GM19328 (cell line): ENCODE data around the gene SPDYE4.

ENCODE experiments used
- ATAC-seq: cut with Tn5 transposase; IDR thresholded peaks from one replicate; pipeline ENCODE4 v1.9.1; 2021; ENCODE audit warnings: mild to moderate bottlenecking, moderate library complexity; ENCODE audit not compliant: unreplicated experiment

Gene SPDYE4

DNA sequence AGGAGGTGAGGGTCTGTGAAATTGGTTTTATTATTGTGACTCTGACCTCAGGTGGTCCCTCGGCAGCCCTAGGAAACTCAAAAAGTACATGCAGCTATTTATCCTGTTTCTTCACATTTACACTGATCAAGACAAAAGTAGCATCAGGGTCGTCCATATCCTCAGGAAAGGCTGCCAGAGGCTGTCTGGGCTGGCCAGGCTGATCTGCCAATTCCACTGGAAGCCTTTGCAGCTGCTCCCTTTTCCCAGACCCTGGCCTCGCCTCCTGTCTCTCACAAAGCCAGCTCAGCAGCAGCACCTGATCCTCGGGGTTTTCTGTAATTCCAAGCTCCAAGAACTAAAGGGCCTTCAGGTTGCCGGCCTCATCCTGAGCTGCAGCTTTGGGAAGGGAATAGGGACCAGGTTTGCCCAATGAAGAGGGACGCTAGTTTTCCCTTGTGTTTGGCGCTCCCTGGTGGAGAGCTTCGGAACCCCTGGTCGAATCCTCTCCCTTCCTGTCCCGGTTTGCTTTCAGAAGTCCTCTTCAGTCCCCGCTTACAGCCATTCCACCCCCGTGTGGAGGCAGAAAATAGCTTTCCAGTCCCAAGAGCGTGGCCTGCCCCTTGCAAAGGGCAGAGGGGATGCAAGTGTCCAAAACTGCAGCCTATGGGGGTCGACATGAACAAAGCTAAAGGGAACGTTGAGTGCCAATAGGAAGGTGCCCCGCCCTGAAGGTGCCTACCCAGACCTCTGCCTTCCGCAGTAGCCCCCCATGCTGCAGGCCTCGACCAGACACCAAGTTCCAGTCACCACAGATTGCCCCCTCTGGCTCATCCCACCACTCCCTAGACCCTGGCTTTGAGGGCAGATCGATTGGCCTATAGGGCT is 27.4 kb upstream of the SPDYE4 start:
- ATAC-seq, result no peak

DNA sequence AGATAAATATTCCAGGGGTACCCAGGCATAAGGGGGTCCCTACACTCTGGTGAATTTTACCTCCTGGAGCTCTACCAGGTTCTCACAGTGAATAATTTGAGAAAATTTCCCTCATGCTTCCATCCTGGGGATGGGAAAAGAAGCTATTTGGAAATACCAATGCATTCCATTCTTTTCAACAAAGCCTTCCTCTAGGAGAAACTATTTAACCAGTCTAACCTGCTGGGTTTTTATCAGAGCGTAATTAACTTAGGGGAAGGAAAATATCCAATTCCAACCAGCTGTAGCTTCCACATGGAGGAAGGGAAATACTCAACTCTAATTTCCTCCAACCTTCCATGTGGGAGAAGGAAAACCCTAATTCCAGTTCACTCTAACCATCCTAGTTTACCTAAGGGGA is 23.8 kb upstream of the SPDYE4 start:
- no peak for ATAC-seq

DNA sequence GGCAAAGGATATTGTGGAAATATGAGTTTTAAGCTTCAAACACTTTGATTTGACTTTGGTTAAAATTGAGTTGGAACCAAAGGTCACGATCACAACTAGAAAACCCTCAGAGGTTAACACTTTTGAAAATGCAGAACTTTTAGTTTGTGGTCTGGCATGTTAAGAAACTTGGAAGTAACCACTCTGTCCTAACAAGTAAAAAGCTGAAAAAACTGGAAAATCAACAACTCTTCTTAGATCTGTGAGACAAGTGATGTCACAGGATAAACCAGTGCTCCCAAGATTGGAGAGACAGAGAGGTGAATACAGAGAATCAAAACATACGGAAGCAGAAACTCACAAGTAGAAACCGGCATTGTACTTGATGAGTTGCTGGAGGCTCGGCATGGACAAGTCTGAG is 23.4 kb upstream of the SPDYE4 start:
- no peak for ATAC-seq

DNA sequence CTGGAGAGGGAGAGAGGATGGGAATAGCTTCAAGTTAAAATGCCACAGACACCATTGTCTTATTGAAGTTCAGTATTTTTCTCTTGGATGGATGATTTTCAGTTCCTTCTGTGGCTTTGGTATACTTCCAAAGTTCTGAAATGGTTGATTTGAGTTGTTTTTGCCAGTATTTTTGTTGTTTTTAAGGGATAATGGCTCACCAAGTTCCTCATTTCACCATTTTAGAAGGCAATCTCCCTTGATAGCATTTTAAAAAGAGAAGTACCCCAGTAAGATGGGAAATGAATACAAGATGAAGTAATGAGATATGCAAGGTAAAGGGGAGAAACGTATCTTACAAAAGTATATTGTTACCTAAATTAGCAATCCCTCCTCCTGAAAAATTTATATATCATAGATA is 18.5 kb upstream of the SPDYE4 start:
- no peak for ATAC-seq

DNA sequence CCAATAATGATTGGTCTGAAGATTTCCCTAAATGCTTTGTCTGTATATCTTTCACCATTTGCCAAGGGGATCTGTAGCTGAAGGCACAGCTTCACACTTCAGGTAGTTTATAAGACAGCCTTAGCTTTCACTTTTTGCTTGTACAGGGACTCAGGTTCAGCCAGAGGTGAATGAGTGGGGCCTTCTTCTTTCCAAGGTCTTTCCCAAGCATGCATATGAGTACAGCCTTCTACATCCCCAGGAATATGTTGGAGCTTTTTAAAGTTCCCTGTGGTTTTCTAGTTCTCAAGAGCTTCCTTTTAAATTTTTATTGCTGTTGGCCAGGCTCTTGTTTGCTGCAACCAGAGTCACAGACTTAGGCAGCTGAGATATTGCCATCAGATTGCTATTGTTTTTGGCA is 17.9 kb upstream of the SPDYE4 start:
- no peak for ATAC-seq

DNA sequence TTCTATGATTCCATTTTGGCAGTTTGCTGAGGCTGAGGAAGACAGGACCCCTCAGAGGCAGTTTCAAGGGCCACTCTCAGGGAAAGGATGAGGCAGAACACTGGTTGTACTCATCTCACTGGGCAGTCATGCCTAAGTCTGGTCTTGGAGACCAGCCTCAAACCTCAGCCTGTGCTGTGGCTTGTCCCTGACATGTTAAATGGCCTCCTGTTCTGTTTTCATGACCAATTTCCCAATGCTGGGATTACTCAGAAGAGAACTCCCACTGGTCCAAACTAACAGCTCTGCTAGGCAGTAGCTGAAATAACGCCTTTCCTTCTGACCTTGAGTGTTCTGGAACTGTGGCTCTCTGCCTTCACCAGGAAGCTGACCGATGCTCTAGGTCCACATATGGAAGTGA is 8.4 kb upstream of the SPDYE4 start:
- ATAC-seq, result no peak

DNA sequence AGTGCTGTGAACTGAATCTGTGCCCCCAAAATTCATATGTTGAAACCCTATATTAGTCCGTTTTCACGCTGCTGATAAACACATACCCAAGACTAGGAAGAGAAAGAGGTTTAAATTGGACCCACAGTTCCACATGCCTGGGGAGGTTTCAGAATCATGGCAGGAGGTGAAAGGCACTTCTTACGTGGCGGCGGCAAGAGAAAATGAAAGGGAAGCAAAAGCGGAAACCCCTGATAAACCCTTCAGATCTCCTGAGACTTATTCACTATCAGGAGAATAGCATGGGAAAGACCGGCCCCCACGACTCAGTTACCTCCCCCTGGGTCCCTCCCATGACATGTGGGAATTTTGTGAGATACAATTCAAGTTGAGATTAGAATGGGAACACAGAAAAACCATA is 3.7 kb upstream of the SPDYE4 start:
- no peak for ATAC-seq

DNA sequence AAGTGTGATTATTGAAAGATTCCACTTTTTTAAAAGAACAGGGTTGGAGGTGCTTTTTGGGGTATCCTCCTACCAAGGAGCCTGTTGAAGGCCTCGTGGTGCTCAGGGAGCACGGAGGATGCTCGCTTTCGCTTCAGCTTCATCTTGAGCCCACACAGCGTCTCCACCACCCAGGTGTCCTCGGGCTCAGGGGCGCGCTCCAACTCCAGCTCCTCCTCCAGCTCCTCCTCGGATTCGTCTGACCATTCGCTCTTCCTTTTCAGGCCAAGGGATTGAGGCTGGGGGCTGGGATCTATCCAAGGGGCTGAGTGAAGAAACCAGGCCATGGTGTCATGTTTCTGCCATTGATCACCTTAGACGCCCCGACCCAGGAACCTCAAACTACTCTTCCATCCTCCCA is 1.2 kb downstream of the SPDYE4 start:
- ATAC-seq, result no peak

DNA sequence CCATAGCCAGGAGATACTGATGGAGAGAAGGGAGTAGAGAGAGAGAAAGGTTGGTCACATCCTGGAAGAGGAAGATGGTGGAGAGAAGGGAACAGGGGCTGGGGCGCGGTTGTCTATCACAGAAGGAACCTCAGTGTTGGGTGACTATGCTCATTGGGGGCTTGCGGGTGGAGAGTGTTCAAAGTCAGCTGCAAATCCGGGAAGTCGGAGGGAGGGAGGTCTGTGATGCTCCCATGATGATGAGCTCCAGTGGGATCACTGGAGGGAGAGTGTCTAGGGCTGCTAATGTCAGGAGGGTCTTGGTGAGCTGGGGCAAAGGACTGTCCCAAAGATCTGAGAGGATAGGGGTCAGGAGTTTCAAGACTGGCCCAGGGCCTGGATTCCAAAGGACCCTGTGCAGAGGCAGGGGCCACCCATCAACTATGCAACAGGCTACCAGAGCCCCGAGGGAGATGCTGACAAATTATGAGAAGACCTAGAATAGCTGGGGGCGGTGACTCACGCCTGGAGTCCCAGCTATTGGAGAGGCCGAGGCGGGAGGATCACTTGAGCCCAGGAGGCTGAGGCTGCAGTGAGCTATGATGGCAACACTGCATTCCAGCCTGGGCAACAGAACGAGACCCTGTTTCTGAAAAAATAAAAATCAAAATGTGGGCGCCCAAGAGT is 2.6 kb downstream of the SPDYE4 start:
- ATAC-seq, result no peak

DNA sequence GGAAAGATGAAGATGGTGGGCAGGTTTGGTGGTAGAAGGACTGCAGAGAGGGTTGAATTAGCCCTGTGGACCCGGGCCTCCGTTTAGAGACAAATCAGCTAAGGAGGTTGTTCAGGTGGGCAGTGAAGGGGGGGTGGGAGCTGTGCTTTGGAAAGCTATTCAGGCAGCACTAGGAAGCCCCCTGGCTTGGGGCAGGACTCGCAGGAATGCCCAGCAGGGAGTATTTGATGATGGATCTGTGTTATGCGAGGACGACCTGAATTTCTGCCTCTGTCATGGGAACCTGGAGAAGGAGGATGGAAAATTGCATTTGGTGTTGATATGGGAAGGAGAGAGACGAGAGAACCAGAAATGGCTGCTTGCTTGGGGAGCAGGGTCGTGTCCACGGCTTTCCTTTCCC is 3.5 kb downstream of the SPDYE4 start:
- ATAC-seq, result no peak

DNA sequence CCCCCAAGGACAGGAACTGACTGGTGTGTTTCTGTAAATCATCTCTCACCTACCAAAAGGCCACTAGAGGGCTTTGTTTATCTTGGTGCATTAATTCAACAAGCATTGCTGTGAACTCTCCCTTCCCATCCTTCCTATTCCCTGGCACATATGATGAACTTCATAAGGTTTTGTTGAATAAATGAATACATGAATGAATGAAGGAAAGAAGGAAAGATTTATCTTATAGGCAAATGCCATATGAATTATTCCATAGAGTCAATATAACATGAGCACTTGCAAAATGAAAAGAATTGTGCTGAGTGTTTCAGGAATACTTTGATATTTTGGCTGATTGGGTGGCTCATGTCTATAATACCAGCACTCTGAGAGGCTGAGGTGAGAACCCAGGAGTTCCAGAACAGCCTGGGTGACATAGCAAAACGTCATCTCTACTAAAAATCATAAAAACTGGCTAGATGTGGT is 4.3 kb downstream of the SPDYE4 start:
- ATAC-seq, result no peak

DNA sequence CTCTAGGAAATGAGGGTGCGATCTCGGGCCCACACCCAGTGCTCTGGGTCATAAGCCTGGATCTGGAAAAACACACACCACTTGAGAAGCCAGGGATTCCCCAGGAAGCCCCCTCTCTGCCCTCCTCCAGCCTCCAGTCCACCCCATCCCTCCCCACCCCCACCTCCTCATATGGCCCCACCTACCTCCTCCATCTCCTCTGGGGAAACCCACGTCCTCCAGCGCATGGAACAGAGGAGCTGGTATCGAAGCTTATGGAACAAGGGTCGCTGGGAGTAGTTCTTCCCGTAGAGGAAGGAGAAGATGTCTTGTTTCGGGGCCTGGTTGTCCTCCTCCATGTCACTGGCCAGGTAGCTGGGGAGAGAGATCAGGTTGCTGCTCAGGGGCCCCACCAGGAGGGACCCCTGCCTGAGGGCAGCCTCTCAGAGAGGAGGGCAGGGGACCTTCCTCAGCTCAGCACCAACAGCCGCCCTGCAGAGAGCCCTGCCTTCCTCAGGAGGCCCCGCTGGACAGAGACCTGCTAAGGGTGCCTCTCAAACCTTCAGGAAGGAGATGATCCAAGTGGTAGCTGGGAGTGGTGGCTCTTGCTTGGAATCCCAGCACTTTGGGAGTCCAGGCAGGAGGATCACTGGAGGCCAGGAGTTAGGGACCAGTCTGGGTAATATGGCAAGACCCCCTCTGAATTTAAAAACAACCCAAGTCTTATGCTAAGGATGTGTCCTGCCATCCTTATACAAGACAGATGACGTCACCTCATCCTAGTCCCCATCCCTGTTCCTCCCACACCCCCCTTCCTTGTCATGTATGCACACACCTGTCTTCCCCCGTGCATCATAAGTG is 5.0 kb downstream of the SPDYE4 start:
- ATAC-seq, result no peak

DNA sequence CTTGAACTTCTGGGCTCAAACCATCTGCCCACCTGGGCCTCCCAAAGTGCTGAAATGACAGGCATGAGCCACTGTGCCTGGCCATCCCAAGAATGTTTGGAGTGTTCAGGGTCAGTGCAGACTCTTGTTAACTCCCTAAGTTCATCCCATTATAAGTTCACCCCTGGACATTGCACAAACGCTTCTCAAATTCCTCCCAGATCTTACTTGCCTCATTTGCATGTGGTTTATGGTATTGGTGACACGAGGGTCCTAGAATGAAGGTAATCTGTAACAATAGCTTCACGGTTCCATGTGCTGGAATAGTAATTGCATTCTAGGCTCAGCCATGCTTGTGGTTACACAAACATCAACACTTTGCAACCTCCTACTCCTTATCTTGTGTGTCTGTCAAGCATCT is 8.7 kb downstream of the SPDYE4 start:
- ATAC-seq, result no peak

DNA sequence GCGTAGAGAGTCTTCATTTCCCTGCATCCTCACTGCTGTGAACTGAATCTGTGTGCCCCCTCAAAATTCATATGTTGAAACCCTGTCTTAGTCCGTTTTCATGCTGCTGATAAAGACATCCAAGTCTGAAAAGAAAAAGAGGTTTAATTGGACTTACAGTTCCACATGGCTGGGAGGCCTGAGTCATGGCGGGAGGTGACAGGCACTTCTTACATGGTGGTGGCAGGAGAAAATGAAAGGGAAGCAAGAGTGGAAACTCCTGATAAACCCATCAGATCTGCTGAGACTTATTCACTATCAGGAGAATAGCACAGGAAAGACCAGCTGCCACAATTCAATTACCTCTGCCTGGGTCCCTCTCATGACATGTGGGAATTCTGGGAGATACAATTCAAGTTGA is 10.6 kb downstream of the SPDYE4 start:
- ATAC-seq, result no peak

DNA sequence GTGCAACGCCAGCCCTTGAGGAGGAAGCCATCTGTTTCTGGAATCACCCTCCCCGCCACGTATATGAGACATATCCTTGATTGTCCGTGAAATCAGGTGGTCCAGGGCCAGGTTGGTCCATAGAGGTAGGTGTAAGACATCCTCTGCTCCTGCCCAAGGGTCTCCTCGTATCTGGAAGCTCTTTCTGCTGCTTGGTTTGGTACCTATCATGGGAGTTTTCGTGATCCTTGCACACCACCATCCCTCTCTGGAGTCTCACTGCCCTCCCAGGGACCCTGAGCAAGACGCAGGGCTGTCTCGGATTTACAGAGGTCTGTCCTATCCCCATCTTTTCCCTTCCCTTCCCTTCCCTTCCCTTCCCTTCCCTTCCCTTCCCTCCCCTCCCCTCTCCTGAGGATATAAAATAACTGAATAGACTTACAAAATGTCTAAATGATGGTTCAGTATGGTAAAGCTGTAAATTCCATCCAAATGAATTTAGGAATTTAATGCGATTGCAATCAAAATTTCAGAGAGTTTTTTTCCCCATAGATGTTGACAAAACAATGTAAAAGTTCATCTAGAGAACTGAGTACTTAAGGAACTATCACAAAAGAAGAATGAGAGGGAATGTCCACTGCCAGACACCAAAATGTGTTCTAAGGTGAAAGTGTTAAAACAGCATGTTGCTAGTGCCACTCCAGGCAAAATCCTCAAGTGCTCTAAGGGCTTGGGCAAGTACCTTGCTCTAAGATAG is 11.7 kb downstream of the SPDYE4 start:
- no peak for ATAC-seq

DNA sequence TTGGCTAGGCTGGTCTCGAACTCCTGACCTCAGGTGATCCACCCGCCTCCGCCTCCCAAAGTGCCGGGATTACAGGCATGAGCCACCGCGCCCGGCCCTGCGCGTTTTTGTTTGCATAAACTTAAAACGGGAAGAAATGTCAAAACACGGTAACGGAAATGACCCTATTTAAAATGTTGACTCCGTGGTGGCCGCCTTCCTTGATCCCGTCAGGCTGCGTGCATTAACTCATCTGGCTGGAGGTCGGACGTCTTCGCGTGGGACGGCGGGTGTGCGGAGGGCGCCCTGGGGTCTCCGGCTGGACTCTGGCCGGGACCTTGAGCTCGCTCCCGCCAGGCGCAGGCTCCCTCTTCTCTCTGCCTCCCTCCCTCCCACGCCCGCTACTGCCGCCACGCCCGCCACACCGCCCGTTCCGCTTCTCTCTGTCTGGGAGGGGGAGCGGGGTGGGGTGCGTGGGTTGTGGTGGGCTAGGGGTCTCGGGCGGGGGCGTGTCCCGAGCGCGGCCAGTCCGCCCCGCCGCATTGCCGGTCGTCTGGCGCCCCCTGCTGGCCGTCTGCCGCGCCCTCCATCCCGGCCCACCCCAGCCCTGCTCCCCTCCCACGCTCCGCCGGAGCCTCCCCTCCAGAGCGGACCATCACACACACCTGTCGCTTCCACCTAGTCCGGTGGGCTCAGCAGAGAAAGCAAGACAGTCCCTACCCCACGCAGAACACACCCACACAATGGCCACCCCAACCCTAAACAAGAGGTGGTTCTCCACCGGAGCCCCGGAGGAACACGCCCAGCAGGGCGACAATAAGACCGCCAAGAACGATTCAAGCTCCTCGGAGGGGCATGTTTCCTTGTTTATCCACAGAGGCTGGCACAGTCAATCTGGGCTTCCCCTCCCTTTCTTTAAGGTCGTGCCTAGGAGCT is 12.5 kb downstream of the SPDYE4 start:
- ATAC-seq, result peak; percentile 58

DNA sequence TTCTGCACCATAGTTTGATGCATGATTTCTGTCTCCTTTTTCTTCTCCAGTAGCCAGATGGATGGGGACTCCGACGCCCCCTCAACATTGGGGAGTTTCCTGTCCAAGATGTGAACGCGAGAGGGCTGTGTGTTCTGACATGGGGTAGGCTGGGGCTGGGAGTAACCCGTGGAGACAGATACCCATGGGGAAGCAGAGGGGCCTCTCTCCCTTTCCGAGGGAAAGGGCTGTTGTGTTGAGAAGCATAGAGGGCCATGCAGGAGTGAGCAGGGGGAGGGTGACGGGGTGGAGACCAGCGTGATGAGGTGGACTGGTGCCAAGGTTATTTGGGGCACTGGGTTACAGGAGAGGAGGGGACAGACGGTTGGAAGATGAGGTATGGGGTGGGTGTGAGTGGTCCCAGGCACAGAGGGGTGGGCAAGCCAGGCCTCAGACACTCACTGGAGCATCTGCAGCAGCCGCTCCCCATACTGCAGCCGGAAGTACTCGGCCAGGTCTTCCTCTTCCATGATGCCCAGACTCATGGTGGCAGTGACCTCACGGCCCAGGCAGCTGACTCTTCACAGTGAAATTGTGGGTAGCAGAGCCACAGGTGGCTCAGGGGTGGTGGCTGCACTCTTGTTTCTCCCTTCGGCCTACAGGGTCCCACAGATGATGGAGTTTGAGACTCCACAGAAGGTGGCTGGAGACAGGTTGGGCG is 14.1 kb downstream of the SPDYE4 start:
- ATAC-seq, result no peak

DNA sequence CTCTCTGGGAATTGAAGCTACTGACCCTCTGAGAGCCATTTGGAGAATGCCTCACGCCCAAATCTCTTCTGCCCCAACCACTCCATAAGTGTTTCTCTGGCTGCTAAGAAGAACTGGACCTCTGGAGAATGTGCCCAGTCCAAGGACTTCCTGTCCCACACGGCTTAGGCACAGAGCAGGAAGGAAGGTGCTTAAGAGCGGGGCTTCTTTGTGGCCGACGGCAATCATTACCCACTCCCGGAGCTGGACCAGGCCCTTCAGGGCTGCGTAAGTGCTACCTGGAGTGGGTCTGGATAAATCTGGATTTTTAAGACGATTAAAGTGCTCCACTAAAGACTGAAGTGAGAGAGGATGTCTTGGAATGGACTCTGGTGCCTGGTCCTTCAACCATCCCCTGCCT is 15.5 kb downstream of the SPDYE4 start:
- ATAC-seq, result no peak

DNA sequence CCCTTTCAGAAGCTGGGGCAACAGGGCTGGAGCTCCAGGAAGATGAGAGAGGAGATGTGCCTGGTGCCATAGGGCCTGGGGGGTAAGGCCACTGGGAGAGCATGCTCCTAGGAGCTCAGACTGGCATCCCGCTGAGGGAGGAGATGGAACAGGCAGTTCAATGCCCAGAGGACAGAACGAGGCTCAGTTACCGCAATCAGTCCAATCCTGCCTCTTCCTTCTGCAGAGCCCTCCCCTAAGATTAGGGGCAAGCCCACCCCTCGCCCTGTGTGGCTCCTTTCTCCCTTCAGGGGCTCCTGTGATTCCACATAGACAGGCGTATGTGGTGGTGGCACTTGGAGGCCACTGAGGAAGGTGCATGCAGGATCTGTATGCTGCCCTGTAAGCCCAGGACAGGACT is 16.1 kb downstream of the SPDYE4 start:
- ATAC-seq, result no peak
